A673 (cell line): ENCODE results near the gene AATK. TPM values are rescaled to one million over a fixed set of nuclear protein-coding genes. Genes with fewer than 3 reads are reported as not detected.

Experiments
- BruUV-seq: library from RNA; stranded (reverse); fragments of 400-500 nt; replicated peaks from 2 replicates; lab custom pipeline; 2021; lab: Mats Ljungman, UMichigan
- CTCF ChIA-PET: fragments of 300-600 bp; sonication (Branson Sonifier 250); formaldehyde crosslinking; loops from one replicate; lab custom pipeline; 2022; ENCODE audit warnings: antibody characterized with exemption; lab: Charles Lee
- POLR2A ChIA-PET: fragments of 300-600 bp; sonication (Branson Sonifier 250); formaldehyde crosslinking; loops from one replicate; lab custom pipeline; 2022; ENCODE audit warnings: antibody characterized with exemption; ENCODE audit not compliant: low non-redundant PET; lab: Charles Lee
- DNase-seq: peaks from one replicate; pipeline ENCODE4 v3.0.0-alpha.2; 2015; ENCODE audit warnings: low spot score
- H3K27ac ChIP-seq: fragments of 200-600 bp; sonication (generic); 2 replicates; pipeline ENCODE4 v1.5.1; 2016; ENCODE audit warnings: mixed run types, low read depth, mild to moderate bottlenecking, mixed read lengths, antibody characterized with exemption, low read length; ENCODE audit not compliant: poor library complexity, severe bottlenecking
- H3K27me3 ChIP-seq: fragments of 200-600 bp; sonication (generic); replicated peaks from 2 replicates; pipeline ENCODE4 v1.6.1; 2017; ENCODE audit warnings: mixed run types, low read depth, mild to moderate bottlenecking, mixed read lengths, antibody characterized with exemption, low read length; ENCODE audit not compliant: insufficient read depth, poor library complexity
- H3K36me3 ChIP-seq: fragments of 200-600 bp; sonication (generic); 2 replicates; pipeline ENCODE4 v1.6.1; 2016; ENCODE audit warnings: mixed run types, mild to moderate bottlenecking, mixed read lengths, antibody characterized with exemption, low read length; ENCODE audit not compliant: insufficient read depth, poor library complexity, severe bottlenecking
- H3K4me1 ChIP-seq: fragments of 200-600 bp; sonication (generic); 2 replicates; pipeline ENCODE4 v1.6.1; 2017; ENCODE audit warnings: mixed run types, mild to moderate bottlenecking, mixed read lengths, antibody characterized with exemption, low read length; ENCODE audit not compliant: insufficient read depth, poor library complexity, severe bottlenecking
- H3K4me3 ChIP-seq: fragments of 200-600 bp; sonication (generic); 2 replicates; pipeline ENCODE4 v1.5.1; 2016; ENCODE audit warnings: low read depth, mixed run types, mild to moderate bottlenecking, mixed read lengths, low read length; ENCODE audit not compliant: poor library complexity, severe bottlenecking
- H3K9me3 ChIP-seq: fragments of 200-600 bp; sonication (generic); 2 replicates; pipeline ENCODE4 v1.6.1; 2016; ENCODE audit warnings: mixed run types, low read depth, mild to moderate bottlenecking, mixed read lengths, antibody characterized with exemption, low read length; ENCODE audit not compliant: poor library complexity, severe bottlenecking
- EZH2 ChIP-seq: fragments of 200-600 bp; sonication (generic); IDR thresholded peaks from 2 replicates; pipeline ENCODE4 v1.6.1; 2017; ENCODE audit warnings: borderline replicate concordance, low read depth, mild to moderate bottlenecking, mixed read lengths, antibody characterized with exemption, low read length; ENCODE audit not compliant: poor library complexity, severe bottlenecking
- intact Hi-C: fragments of 100-400 bp; cut with micrococcal nuclease; formaldehyde crosslinking; loops from one replicate; pipeline ENCODE4 v1.10.0; 2022; ENCODE audit not compliant: unreplicated experiment
- total RNA-seq: library from RNA; stranded (reverse); gene quantifications from 2 replicates; pipeline ENCODE4 v1.2.3, GENCODE V29; 2021
- TF ChIP-seq, protein P1 (sequence below): fragments of 300-800, 200-600 bp; sonication (generic); conservative IDR thresholded peaks from 2 replicates; pipeline ENCODE4 v1.5.1; 2017; ENCODE audit warnings: low read depth, mild to moderate bottlenecking, antibody characterized with exemption, low read length, moderate library complexity, mixed read lengths

Gene AATK
- total RNA-seq, 1 experiment from 2014 or later, result 0.90 TPM

- Histone ChIP-seq H3K27ac (no peak overlapping the region), H3K4me3 (no peak overlapping the region), H3K9me3 (no peaks in the 10 kb centered on the region), H3K27me3 (no peaks in the 10 kb centered on the region), H3K36me3 (peaks cover 5% of the 10 kb centered on the region), H3K4me1 (no peaks in the 10 kb centered on the region)
- TF ChIP-seq, protein P1, sequence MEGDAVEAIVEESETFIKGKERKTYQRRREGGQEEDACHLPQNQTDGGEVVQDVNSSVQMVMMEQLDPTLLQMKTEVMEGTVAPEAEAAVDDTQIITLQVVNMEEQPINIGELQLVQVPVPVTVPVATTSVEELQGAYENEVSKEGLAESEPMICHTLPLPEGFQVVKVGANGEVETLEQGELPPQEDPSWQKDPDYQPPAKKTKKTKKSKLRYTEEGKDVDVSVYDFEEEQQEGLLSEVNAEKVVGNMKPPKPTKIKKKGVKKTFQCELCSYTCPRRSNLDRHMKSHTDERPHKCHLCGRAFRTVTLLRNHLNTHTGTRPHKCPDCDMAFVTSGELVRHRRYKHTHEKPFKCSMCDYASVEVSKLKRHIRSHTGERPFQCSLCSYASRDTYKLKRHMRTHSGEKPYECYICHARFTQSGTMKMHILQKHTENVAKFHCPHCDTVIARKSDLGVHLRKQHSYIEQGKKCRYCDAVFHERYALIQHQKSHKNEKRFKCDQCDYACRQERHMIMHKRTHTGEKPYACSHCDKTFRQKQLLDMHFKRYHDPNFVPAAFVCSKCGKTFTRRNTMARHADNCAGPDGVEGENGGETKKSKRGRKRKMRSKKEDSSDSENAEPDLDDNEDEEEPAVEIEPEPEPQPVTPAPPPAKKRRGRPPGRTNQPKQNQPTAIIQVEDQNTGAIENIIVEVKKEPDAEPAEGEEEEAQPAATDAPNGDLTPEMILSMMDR, result 0 out of 2 replicates have a peak, but pooled peaks have one; percentile 17
- TF ChIP-seq EZH2, result no peak
- BruUV-seq, result no TSS peak
- no peak for DNase-seq
- ChIA-PET CTCF (no interaction called here), POLR2A (no interaction called here)
- intact Hi-C loops, result no loop called here
Measured at GRCh38 chr17:81189670-81190530, 23.9 kb upstream of the AATK start.

GRCh38 chr17:81189016-81189415, 23.0 kb upstream of the AATK start:
- H3K4me1 ChIP-seq, result no peaks in the 10 kb centered on the region
- H3K27ac ChIP-seq, result no peak overlapping the region
- intact Hi-C loops, result no loop called here
- no peak for DNase-seq
- no TSS peak for BruUV-seq
- POLR2A ChIA-PET, result no interaction called here
- TF ChIP-seq, protein P1, result no peak
- no peak for TF ChIP-seq EZH2
- H3K9me3 ChIP-seq, result no peaks in the 10 kb centered on the region
- H3K36me3 ChIP-seq, result peaks cover 5% of the 10 kb centered on the region
- CTCF ChIA-PET, result interaction anchor here (0.6 kb wide), 1 partner anchor 44 kb away, joined by 3 read pairs; no protein-coding TSS in a partner anchor
- no peak overlapping the region for H3K4me3 ChIP-seq
- H3K27me3 ChIP-seq, result no peaks in the 10 kb centered on the region

GRCh38 chr17:81188491-81188840, 22.4 kb upstream of the AATK start:
- no TSS peak for BruUV-seq
- H3K9me3 ChIP-seq, result no peaks in the 10 kb centered on the region
- H3K36me3 ChIP-seq, result peaks cover 5% of the 10 kb centered on the region
- no peak for DNase-seq
- intact Hi-C loops, result no loop called here
- no peaks in the 10 kb centered on the region for H3K27me3 ChIP-seq
- H3K27ac ChIP-seq, result no peak overlapping the region
- no peak overlapping the region for H3K4me3 ChIP-seq
- POLR2A ChIA-PET, result no interaction called here
- no peak for TF ChIP-seq EZH2
- TF ChIP-seq, protein P1, result no peak
- CTCF ChIA-PET, result no interaction called here
- no peaks in the 10 kb centered on the region for H3K4me1 ChIP-seq
